MCF 10A (cell line): ENCODE results near the gene NFIA. TPM values are rescaled to one million over a fixed set of nuclear protein-coding genes. Genes with fewer than 3 reads are reported as not detected.
A peak's percentile ranks its signal among the peaks of the same experiment; 100 is the strongest.

Experiments used
- BruUV-seq: library from RNA; stranded (reverse); fragments of 400-500 nt; replicated peaks from 2 replicates; lab custom pipeline; 2021; lab: Mats Ljungman, UMichigan
- CTCF ChIA-PET: fragments of 300-600 bp; sonication (Branson Sonifier 250); formaldehyde crosslinking; extraction: SDS; loops from one replicate; lab custom pipeline; 2021; ENCODE audit warnings: antibody characterized with exemption, inconsistent platforms; lab: Yijun Ruan, JAX
- POLR2A ChIA-PET: fragments of 300-600, 350-650 bp; sonication (Branson Sonifier 250); formaldehyde crosslinking; extraction: SDS; loops from one replicate; lab custom pipeline; 2020; ENCODE audit warnings: antibody characterized with exemption, inconsistent platforms; lab: Yijun Ruan, JAX
- DNase-seq: peaks from one replicate; pipeline ENCODE4 v3.0.0-alpha.2; 2018; ENCODE audit not compliant: unreplicated experiment
- H3K27ac Mint-ChIP-seq: one replicate; pipeline ENCODE4 v1.8.0; 2022; ENCODE audit warnings: mild to moderate bottlenecking, low read depth, mixed read lengths; ENCODE audit not compliant: unreplicated experiment
- H3K27me3 Mint-ChIP-seq: one replicate; pipeline ENCODE4 v1.8.0; 2022; ENCODE audit warnings: mixed read lengths; ENCODE audit not compliant: insufficient read depth, unreplicated experiment
- H3K36me3 Mint-ChIP-seq: one replicate; pipeline ENCODE4 v1.8.0; 2022; ENCODE audit warnings: mild to moderate bottlenecking, moderate library complexity, mixed read lengths; ENCODE audit not compliant: insufficient read depth, unreplicated experiment
- H3K4me1 Mint-ChIP-seq: one replicate; pipeline ENCODE4 v1.8.0; 2022; ENCODE audit warnings: mixed read lengths; ENCODE audit not compliant: insufficient read depth, unreplicated experiment
- H3K4me3 Mint-ChIP-seq: one replicate; pipeline ENCODE4 v1.8.0; 2022; ENCODE audit warnings: mild to moderate bottlenecking, moderate library complexity, mixed read lengths; ENCODE audit not compliant: unreplicated experiment
- H3K9me3 Mint-ChIP-seq: one replicate; pipeline ENCODE4 v1.8.0; 2022; ENCODE audit warnings: mixed read lengths; ENCODE audit not compliant: unreplicated experiment
- intact Hi-C: fragments of 100-400 bp; cut with micrococcal nuclease; formaldehyde crosslinking; loops from 2 replicates; pipeline ENCODE4 v1.14.1; 2022
- total RNA-seq: library from RNA; stranded (reverse); gene quantifications from 2 replicates; pipeline ENCODE4 v1.2.3, GENCODE V29; 2022
- TF ChIP-seq, protein P1 (sequence below): fragments of 200-600 bp; IDR thresholded peaks from one replicate; pipeline ENCODE4 v1.8.0; 2022; ENCODE audit warnings: antibody characterized with exemption, mild to moderate bottlenecking; ENCODE audit not compliant: unreplicated experiment

Gene NFIA
- total RNA-seq, 1 experiment from 2014 or later, result 54.8 TPM

DNA sequence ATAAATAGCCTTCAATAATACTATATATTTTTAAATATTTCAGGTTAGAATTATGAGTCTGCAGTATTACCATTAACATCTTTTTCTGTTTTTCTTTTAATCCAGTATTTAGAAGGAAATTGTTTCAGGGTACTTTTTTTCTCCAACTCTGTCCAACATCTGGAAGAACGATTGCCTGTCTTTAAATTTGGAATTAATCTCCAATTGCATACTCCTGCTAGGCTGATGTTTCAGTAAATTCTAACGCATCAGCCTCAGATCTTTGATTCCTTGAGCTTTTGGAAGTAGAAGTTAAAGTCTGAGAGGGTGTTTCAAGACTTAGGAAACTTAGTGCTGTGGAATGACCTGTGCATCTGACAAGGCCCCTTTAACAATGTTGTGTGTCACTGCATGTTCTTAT is 20.3 kb downstream of the NFIA start:
- H3K4me1 Mint-ChIP-seq, result peaks cover 26% of the 10 kb centered on the region

DNA sequence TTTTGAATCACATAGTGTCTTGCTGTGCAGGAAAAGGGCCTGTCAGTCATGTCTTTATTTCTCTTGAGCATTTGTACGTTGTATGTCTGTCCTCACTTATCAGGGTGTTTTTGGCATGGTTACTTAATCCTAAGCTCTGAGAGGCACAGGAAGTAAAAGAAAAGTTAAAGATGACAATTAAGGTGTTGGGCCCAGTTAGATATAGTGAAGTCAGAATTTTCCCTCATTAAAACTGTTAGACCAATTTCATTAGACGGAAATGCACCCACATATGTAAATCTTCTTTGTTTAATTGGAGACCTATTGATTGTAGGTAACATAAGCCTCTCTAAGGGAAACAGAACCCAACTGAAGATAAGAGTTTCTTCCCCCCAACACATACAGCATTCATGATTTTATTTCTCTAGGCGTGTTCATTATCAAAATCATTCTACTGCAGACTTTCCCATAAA is 21.9 kb downstream of the NFIA start:
- TF ChIP-seq, protein P1, sequence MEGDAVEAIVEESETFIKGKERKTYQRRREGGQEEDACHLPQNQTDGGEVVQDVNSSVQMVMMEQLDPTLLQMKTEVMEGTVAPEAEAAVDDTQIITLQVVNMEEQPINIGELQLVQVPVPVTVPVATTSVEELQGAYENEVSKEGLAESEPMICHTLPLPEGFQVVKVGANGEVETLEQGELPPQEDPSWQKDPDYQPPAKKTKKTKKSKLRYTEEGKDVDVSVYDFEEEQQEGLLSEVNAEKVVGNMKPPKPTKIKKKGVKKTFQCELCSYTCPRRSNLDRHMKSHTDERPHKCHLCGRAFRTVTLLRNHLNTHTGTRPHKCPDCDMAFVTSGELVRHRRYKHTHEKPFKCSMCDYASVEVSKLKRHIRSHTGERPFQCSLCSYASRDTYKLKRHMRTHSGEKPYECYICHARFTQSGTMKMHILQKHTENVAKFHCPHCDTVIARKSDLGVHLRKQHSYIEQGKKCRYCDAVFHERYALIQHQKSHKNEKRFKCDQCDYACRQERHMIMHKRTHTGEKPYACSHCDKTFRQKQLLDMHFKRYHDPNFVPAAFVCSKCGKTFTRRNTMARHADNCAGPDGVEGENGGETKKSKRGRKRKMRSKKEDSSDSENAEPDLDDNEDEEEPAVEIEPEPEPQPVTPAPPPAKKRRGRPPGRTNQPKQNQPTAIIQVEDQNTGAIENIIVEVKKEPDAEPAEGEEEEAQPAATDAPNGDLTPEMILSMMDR, result no peak
- no TSS peak for BruUV-seq
- Mint-ChIP-seq H3K36me3 (no peaks in the 10 kb centered on the region), H3K27ac (no peak overlapping the region), H3K9me3 (no peaks in the 10 kb centered on the region), H3K4me3 (no peak overlapping the region), H3K4me1 (peaks cover 17% of the 10 kb centered on the region), H3K27me3 (no peaks in the 10 kb centered on the region)
- CTCF ChIA-PET, result interaction anchor here (1.7 kb wide), 1 partner anchor 26 kb away, joined by 3 read pairs; no protein-coding TSS in a partner anchor
- POLR2A ChIA-PET, result interaction anchor here (0.6 to 2.5 kb wide), 5 partner anchors 10 to 377 kb away, joined by 3 to 8 read pairs (median 3); no protein-coding TSS in a partner anchor
- no peak for DNase-seq
- intact Hi-C loops, result no loop called here

More for the DNA sequence above, 20.3 kb downstream of the NFIA start:
- peak overlapping the region; percentile 54 for H3K27ac Mint-ChIP-seq
- DNase-seq, result no peak
- no peaks in the 10 kb centered on the region for H3K36me3 Mint-ChIP-seq
- no TSS peak for BruUV-seq
- H3K27me3 Mint-ChIP-seq, result no peaks in the 10 kb centered on the region
- ChIA-PET CTCF (interaction anchor here (0.6 to 1.7 kb wide), 5 partner anchors 25 to 1320 kb away, joined by 3 to 5 read pairs (median 3); no protein-coding TSS in a partner anchor), POLR2A (interaction anchor here (0.8 to 2.5 kb wide), 4 partner anchors 9 to 38 kb away, joined by 3 to 8 read pairs (median 4); no protein-coding TSS in a partner anchor)
- no peak overlapping the region for H3K4me3 Mint-ChIP-seq
- H3K9me3 Mint-ChIP-seq, result no peaks in the 10 kb centered on the region
- intact Hi-C loops, result no loop called here
- TF ChIP-seq, protein P1, result no peak

DNA sequence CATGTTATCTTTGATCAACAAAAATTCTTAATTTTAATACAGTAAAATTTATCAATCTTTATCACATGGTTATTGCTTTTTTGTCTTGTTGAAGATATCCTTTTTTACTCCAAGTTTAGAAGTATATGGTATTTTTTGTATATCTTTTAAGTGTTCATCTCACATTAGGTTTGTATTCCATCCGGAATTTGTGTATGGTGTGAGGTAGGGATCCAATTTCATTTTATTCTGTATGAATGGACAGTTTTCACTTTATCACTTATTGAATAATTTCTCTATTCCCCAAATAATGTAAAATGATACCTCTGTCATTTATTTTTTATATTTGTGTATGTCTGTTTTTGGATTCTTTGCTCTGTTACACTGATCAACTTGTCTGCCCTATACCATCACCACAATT is 25.3 kb downstream of the NFIA start:
- intact Hi-C loops, result no loop called here
- BruUV-seq, result no TSS peak
- H3K4me3 Mint-ChIP-seq, result no peak overlapping the region
- TF ChIP-seq, protein P1, result no peak
- no peaks in the 10 kb centered on the region for H3K27me3 Mint-ChIP-seq
- DNase-seq, result no peak
- ChIA-PET CTCF (no interaction called here), POLR2A (no interaction called here)
- H3K4me1 Mint-ChIP-seq, result peaks cover 19% of the 10 kb centered on the region
- H3K36me3 Mint-ChIP-seq, result peaks cover under 1% of the 10 kb centered on the region
- H3K9me3 Mint-ChIP-seq, result no peaks in the 10 kb centered on the region
- no peak overlapping the region for H3K27ac Mint-ChIP-seq

DNA sequence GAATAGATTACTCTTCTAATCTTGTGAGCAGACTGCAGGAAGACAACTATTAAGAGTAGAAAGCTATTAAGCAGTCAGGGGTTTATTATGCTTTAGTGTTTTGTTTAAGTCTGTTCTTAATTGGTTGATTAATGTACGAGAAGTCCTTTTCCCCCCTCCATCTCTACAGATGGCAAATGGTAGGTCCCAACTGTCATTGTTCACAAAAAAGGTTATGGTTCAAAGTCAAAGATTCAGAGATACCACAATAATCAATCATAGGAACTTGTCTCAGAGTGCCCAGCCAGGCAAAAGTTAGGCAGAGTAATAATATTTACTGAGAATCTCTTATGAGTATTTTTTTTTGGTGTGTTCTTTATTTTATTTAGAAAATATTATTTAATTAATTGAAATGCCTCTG is 26.8 kb downstream of the NFIA start:
- Mint-ChIP-seq H3K36me3 (peaks cover 12% of the 10 kb centered on the region), H3K9me3 (no peaks in the 10 kb centered on the region), H3K4me3 (no peak overlapping the region), H3K4me1 (peaks cover 17% of the 10 kb centered on the region), H3K27me3 (no peaks in the 10 kb centered on the region), H3K27ac (no peak overlapping the region)
- no peak for DNase-seq
- TF ChIP-seq, protein P1, result no peak
- intact Hi-C loops, result no loop called here
- no TSS peak for BruUV-seq
- ChIA-PET CTCF (no interaction called here), POLR2A (no interaction called here)
